IPS-15b (cell line): ENCODE data around the gene IL1R2.

Experiments
- H3K27me3 ChIP-seq: one replicate; pipeline ENCODE4 v1.6.1; 2013; ENCODE audit warnings: low read length; ENCODE audit not compliant: control insufficient read depth, insufficient read depth
- H3K36me3 ChIP-seq: one replicate; pipeline ENCODE4 v1.6.1; 2013; ENCODE audit warnings: low read length; ENCODE audit not compliant: control insufficient read depth, insufficient read depth
- H3K4me1 ChIP-seq: one replicate; pipeline ENCODE4 v1.6.1; 2013; ENCODE audit warnings: mild to moderate bottlenecking, low read length; ENCODE audit not compliant: control insufficient read depth, insufficient read depth
- H3K4me3 ChIP-seq: one replicate; pipeline ENCODE4 v1.5.1; 2013; ENCODE audit warnings: low read depth, low read length
- H3K9ac ChIP-seq: one replicate; pipeline ENCODE4 v1.6.1; 2013; ENCODE audit warnings: low read depth, mild to moderate bottlenecking, low read length
- H3K9me3 ChIP-seq: one replicate; pipeline ENCODE4 v1.6.1; 2013; ENCODE audit warnings: mild to moderate bottlenecking, low read length; ENCODE audit not compliant: control insufficient read depth, insufficient read depth

IL1R2 gene

GRCh38 chr2:102015399-102015798 lies 23.6 kb downstream of the IL1R2 start:
- no peak overlapping the region for H3K9ac ChIP-seq
- H3K9me3 ChIP-seq = no peaks in the 10 kb centered on the region
- H3K27me3 ChIP-seq = no peaks in the 10 kb centered on the region
- H3K36me3 ChIP-seq = no peaks in the 10 kb centered on the region
- no peaks in the 10 kb centered on the region for H3K4me1 ChIP-seq
- no peak overlapping the region for H3K4me3 ChIP-seq

GRCh38 chr2:102016399-102016955 lies 24.7 kb downstream of the IL1R2 start:
- H3K9me3 ChIP-seq = no peaks in the 10 kb centered on the region
- peaks cover 2% of the 10 kb centered on the region for H3K4me1 ChIP-seq
- no peak overlapping the region for H3K4me3 ChIP-seq
- no peak overlapping the region for H3K9ac ChIP-seq
- no peaks in the 10 kb centered on the region for H3K27me3 ChIP-seq
- no peaks in the 10 kb centered on the region for H3K36me3 ChIP-seq

- Histone ChIP-seq H3K4me3 (no peak overlapping the region), H3K27me3 (no peaks in the 10 kb centered on the region), H3K4me1 (peaks cover 2% of the 10 kb centered on the region), H3K9me3 (no peaks in the 10 kb centered on the region), H3K36me3 (no peaks in the 10 kb centered on the region), H3K9ac (no peak overlapping the region)
Observed at GRCh38 chr2:102018823-102019445, 27.2 kb downstream of the IL1R2 start.

- Histone ChIP-seq H3K9ac (no peak overlapping the region), H3K4me3 (no peak overlapping the region), H3K27me3 (no peaks in the 10 kb centered on the region), H3K9me3 (no peaks in the 10 kb centered on the region), H3K36me3 (no peaks in the 10 kb centered on the region), H3K4me1 (peaks cover 2% of the 10 kb centered on the region)
Observed at GRCh38 chr2:102020596-102021170, 28.9 kb downstream of the IL1R2 start.

GRCh38 chr2:102021779-102022178 lies 30.0 kb downstream of the IL1R2 start:
- Histone ChIP-seq H3K9me3 (no peaks in the 10 kb centered on the region), H3K36me3 (no peaks in the 10 kb centered on the region), H3K4me1 (peaks cover 2% of the 10 kb centered on the region), H3K4me3 (no peak overlapping the region), H3K27me3 (no peaks in the 10 kb centered on the region), H3K9ac (no peak overlapping the region)

GRCh38 chr2:102022884-102023539 lies 31.3 kb downstream of the IL1R2 start:
- H3K9ac ChIP-seq = no peak overlapping the region
- no peaks in the 10 kb centered on the region for H3K36me3 ChIP-seq
- H3K4me1 ChIP-seq = peaks cover 2% of the 10 kb centered on the region
- no peaks in the 10 kb centered on the region for H3K27me3 ChIP-seq
- H3K9me3 ChIP-seq = no peaks in the 10 kb centered on the region
- H3K4me3 ChIP-seq = no peak overlapping the region

GRCh38 chr2:102024410-102024809 lies 32.6 kb downstream of the IL1R2 start:
- Histone ChIP-seq H3K9me3 (no peaks in the 10 kb centered on the region), H3K27me3 (no peaks in the 10 kb centered on the region), H3K9ac (no peak overlapping the region), H3K36me3 (no peaks in the 10 kb centered on the region), H3K4me3 (no peak overlapping the region), H3K4me1 (peaks cover 2% of the 10 kb centered on the region)

GRCh38 chr2:102025016-102025501 lies 33.3 kb downstream of the IL1R2 start:
- no peaks in the 10 kb centered on the region for H3K9me3 ChIP-seq
- no peaks in the 10 kb centered on the region for H3K27me3 ChIP-seq
- H3K4me1 ChIP-seq = peaks cover 2% of the 10 kb centered on the region
- no peak overlapping the region for H3K4me3 ChIP-seq
- H3K9ac ChIP-seq = no peak overlapping the region
- H3K36me3 ChIP-seq = no peaks in the 10 kb centered on the region

GRCh38 chr2:102025583-102026267 lies 34.0 kb downstream of the IL1R2 start:
- Histone ChIP-seq H3K9ac (no peak overlapping the region), H3K9me3 (no peaks in the 10 kb centered on the region), H3K4me3 (no peak overlapping the region), H3K27me3 (no peaks in the 10 kb centered on the region), H3K4me1 (peaks cover 2% of the 10 kb centered on the region), H3K36me3 (no peaks in the 10 kb centered on the region)

- no peaks in the 10 kb centered on the region for H3K9me3 ChIP-seq
- H3K4me1 ChIP-seq = no peaks in the 10 kb centered on the region
- no peaks in the 10 kb centered on the region for H3K27me3 ChIP-seq
- no peak overlapping the region for H3K4me3 ChIP-seq
- no peak overlapping the region for H3K9ac ChIP-seq
- no peaks in the 10 kb centered on the region for H3K36me3 ChIP-seq
Observed at GRCh38 chr2:102027036-102027980, 35.5 kb downstream of the IL1R2 start.

- Histone ChIP-seq H3K9ac (no peak overlapping the region), H3K4me3 (no peak overlapping the region), H3K27me3 (no peaks in the 10 kb centered on the region), H3K36me3 (no peaks in the 10 kb centered on the region), H3K9me3 (no peaks in the 10 kb centered on the region), H3K4me1 (no peaks in the 10 kb centered on the region)
Observed at GRCh38 chr2:102028470-102028869, 36.7 kb downstream of the IL1R2 start.
